ENCODE measurements around the gene AQP9. TPM values are rescaled to one million over a fixed set of nuclear protein-coding genes. Genes with fewer than 3 reads are reported as not detected.

The AQP9 gene
- total RNA-seq, 3 donors from 2014 or later, result 0.09 to 2.0 (median 0.89) TPM

- H3K36me3 ChIP-seq (ENCODE audit: low read depth), result no peaks in the 10 kb centered on the region
- no peak for TF ChIP-seq CTCF (IDR thresholded peaks at IDR 0.05)
- DNase-seq, result no peak
- H3K4me3 ChIP-seq, result no peak overlapping the region
- no peaks in the 10 kb centered on the region for H3K9me3 ChIP-seq
- H3K4me1 ChIP-seq (ENCODE audit: low read depth), result no peaks in the 10 kb centered on the region
- no peak for ATAC-seq
- intact Hi-C loops (cut with DNase I, micrococcal nuclease), result no loop called here
Measured at GRCh38 chr15:58159827-58160386, 21.7 kb downstream of the AQP9 start.

- H3K36me3 ChIP-seq (ENCODE audit: low read depth), result no peaks in the 10 kb centered on the region
- H3K4me1 ChIP-seq (ENCODE audit: low read depth), result no peaks in the 10 kb centered on the region
- H3K4me3 ChIP-seq, result no peak overlapping the region
- ATAC-seq (no peak), DNase-seq (no peak)
- intact Hi-C loops (cut with DNase I, micrococcal nuclease), result no loop called here
- no peak for TF ChIP-seq CTCF (IDR thresholded peaks at IDR 0.05)
- H3K9me3 ChIP-seq, result no peaks in the 10 kb centered on the region
Measured at GRCh38 chr15:58161436-58161930, 23.3 kb downstream of the AQP9 start.

GRCh38 chr15:58163985-58164384, 25.8 kb downstream of the AQP9 start:
- DNase-seq (no peak), ATAC-seq (no peak)
- intact Hi-C loops (cut with DNase I, micrococcal nuclease), result no loop called here
- Histone ChIP-seq H3K4me1 (ENCODE audit: low read depth) (no peaks in the 10 kb centered on the region), H3K36me3 (ENCODE audit: low read depth) (no peaks in the 10 kb centered on the region), H3K4me3 (no peak overlapping the region), H3K9me3 (no peaks in the 10 kb centered on the region)
- TF ChIP-seq CTCF (IDR thresholded peaks at IDR 0.05), result no peak

- H3K4me1 ChIP-seq (ENCODE audit: low read depth), result no peaks in the 10 kb centered on the region
- TF ChIP-seq CTCF (IDR thresholded peaks at IDR 0.05), result no peak
- no peaks in the 10 kb centered on the region for H3K36me3 ChIP-seq (ENCODE audit: low read depth)
- intact Hi-C loops (cut with DNase I, micrococcal nuclease), result no loop called here
- ATAC-seq (no peak), DNase-seq (no peak)
- H3K9me3 ChIP-seq, result no peaks in the 10 kb centered on the region
- H3K4me3 ChIP-seq, result no peak overlapping the region
Measured at GRCh38 chr15:58164926-58165325, 26.7 kb downstream of the AQP9 start.

- H3K36me3 ChIP-seq (ENCODE audit: low read depth), result no peaks in the 10 kb centered on the region
- H3K4me1 ChIP-seq (ENCODE audit: low read depth), result no peaks in the 10 kb centered on the region
- DNase-seq (peak in 1 of 3 donors; percentile 36), ATAC-seq (no peak)
- no peak overlapping the region for H3K4me3 ChIP-seq
- no peaks in the 10 kb centered on the region for H3K9me3 ChIP-seq
- intact Hi-C loops (cut with DNase I, micrococcal nuclease), result no loop called here
- TF ChIP-seq CTCF (IDR thresholded peaks at IDR 0.05), result no peak
Measured at GRCh38 chr15:58165661-58166060, 27.5 kb downstream of the AQP9 start.
